Measurements from ENCODE around the gene TTC7B. TPM values are rescaled to one million over a fixed set of nuclear protein-coding genes. Genes with fewer than 3 reads are reported as not detected.
"Not testable (repeated sequence)": the region's sequence is repeated elsewhere in the genome, so short reads cannot be mapped to it uniquely, and the experiment has no call there.

TTC7B gene
- total RNA-seq, 1 donor from 2014 or later = 6.1 TPM

- H3K4me1 Mint-ChIP-seq (ENCODE audit: low read depth) = peaks cover 5% of the 10 kb centered on the region
- H3K9me3 Mint-ChIP-seq = no peaks in the 10 kb centered on the region
- peaks cover 1% of the 10 kb centered on the region for H3K27me3 Mint-ChIP-seq (ENCODE audit: low read depth)
- H3K27ac Mint-ChIP-seq = no peak overlapping the region
- H3K36me3 Mint-ChIP-seq (ENCODE audit: low read depth) = no peaks in the 10 kb centered on the region
- DNase-seq (ENCODE audit: low spot score) = no peak
- intact Hi-C loops (cut with micrococcal nuclease) = no loop called here
- no peak overlapping the region for H3K4me3 Mint-ChIP-seq (ENCODE audit: low read depth)
These were observed 28.1 kb upstream of the TTC7B start for GRCh38 chr14:90844321-90844720.

- Mint-ChIP-seq H3K27me3 (ENCODE audit: low read depth) (peaks cover 1% of the 10 kb centered on the region), H3K4me1 (ENCODE audit: low read depth) (peaks cover 5% of the 10 kb centered on the region), H3K9me3 (no peaks in the 10 kb centered on the region), H3K4me3 (ENCODE audit: low read depth) (no peak overlapping the region), H3K27ac (no peak overlapping the region), H3K36me3 (ENCODE audit: low read depth) (no peaks in the 10 kb centered on the region)
- intact Hi-C loops (cut with micrococcal nuclease) = no loop called here
- DNase-seq (ENCODE audit: low spot score) = no peak
These were observed 26.5 kb upstream of the TTC7B start for GRCh38 chr14:90842726-90843125.

GRCh38 chr14:90840667-90841066, 24.4 kb upstream of the TTC7B start:
- intact Hi-C loops (cut with micrococcal nuclease); H3K27ac Mint-ChIP-seq: not testable (repeated sequence)
- peaks cover 16% of the 10 kb centered on the region for H3K4me1 Mint-ChIP-seq (ENCODE audit: low read depth)

GRCh38 chr14:90839889-90840266, 23.6 kb upstream of the TTC7B start:
- Mint-ChIP-seq H3K4me1 (ENCODE audit: low read depth) (peaks cover 20% of the 10 kb centered on the region), H3K9me3 (no peaks in the 10 kb centered on the region), H3K36me3 (ENCODE audit: low read depth) (no peaks in the 10 kb centered on the region), H3K27me3 (ENCODE audit: low read depth) (peaks cover 6% of the 10 kb centered on the region), H3K4me3 (ENCODE audit: low read depth) (no peak overlapping the region), H3K27ac (no peak overlapping the region)
- no peak for DNase-seq (ENCODE audit: low spot score)
- intact Hi-C loops (cut with micrococcal nuclease) = no loop called here

More at GRCh38 chr14:90840667-90841066, 24.4 kb upstream of the TTC7B start:
- not testable (repeated sequence) for H3K36me3 Mint-ChIP-seq (ENCODE audit: low read depth); DNase-seq (ENCODE audit: low spot score); H3K27me3 Mint-ChIP-seq (ENCODE audit: low read depth); H3K9me3 Mint-ChIP-seq; H3K4me3 Mint-ChIP-seq (ENCODE audit: low read depth)

- Mint-ChIP-seq H3K9me3 (no peaks in the 10 kb centered on the region), H3K4me3 (ENCODE audit: low read depth) (no peak overlapping the region), H3K36me3 (ENCODE audit: low read depth) (no peaks in the 10 kb centered on the region), H3K27ac (no peak overlapping the region), H3K4me1 (ENCODE audit: low read depth) (peaks cover 21% of the 10 kb centered on the region), H3K27me3 (ENCODE audit: low read depth) (peaks cover 7% of the 10 kb centered on the region)
- DNase-seq (ENCODE audit: low spot score) = no peak
- intact Hi-C loops (cut with micrococcal nuclease) = no loop called here
These were observed 23.0 kb upstream of the TTC7B start for GRCh38 chr14:90839024-90839888.

- H3K27ac Mint-ChIP-seq; H3K36me3 Mint-ChIP-seq (ENCODE audit: low read depth); H3K4me3 Mint-ChIP-seq (ENCODE audit: low read depth); intact Hi-C loops (cut with micrococcal nuclease); H3K27me3 Mint-ChIP-seq (ENCODE audit: low read depth); DNase-seq (ENCODE audit: low spot score); H3K9me3 Mint-ChIP-seq: not testable (repeated sequence)
- H3K4me1 Mint-ChIP-seq (ENCODE audit: low read depth) = peaks cover 21% of the 10 kb centered on the region
These were observed 22.3 kb upstream of the TTC7B start for GRCh38 chr14:90838531-90838930.

GRCh38 chr14:90837355-90837754, 21.1 kb upstream of the TTC7B start:
- DNase-seq (ENCODE audit: low spot score) = no peak
- H3K27ac Mint-ChIP-seq = no peak overlapping the region
- H3K9me3 Mint-ChIP-seq = no peaks in the 10 kb centered on the region
- peaks cover 16% of the 10 kb centered on the region for H3K4me1 Mint-ChIP-seq (ENCODE audit: low read depth)
- H3K27me3 Mint-ChIP-seq (ENCODE audit: low read depth) = peaks cover 7% of the 10 kb centered on the region
- no peaks in the 10 kb centered on the region for H3K36me3 Mint-ChIP-seq (ENCODE audit: low read depth)
- intact Hi-C loops (cut with micrococcal nuclease) = no loop called here
- no peak overlapping the region for H3K4me3 Mint-ChIP-seq (ENCODE audit: low read depth)

- Mint-ChIP-seq H3K36me3 (ENCODE audit: low read depth) (no peaks in the 10 kb centered on the region), H3K4me1 (ENCODE audit: low read depth) (peaks cover 16% of the 10 kb centered on the region), H3K27ac (peak overlapping the region; percentile 76), H3K9me3 (no peaks in the 10 kb centered on the region), H3K27me3 (ENCODE audit: low read depth) (peaks cover 7% of the 10 kb centered on the region), H3K4me3 (ENCODE audit: low read depth) (no peak overlapping the region)
- no peak for DNase-seq (ENCODE audit: low spot score)
- intact Hi-C loops (cut with micrococcal nuclease) = no loop called here
These were observed 20.4 kb upstream of the TTC7B start for GRCh38 chr14:90836692-90837063.

GRCh38 chr14:90831821-90832220, 15.6 kb upstream of the TTC7B start:
- no peak overlapping the region for H3K4me3 Mint-ChIP-seq (ENCODE audit: low read depth)
- peaks cover 34% of the 10 kb centered on the region for H3K4me1 Mint-ChIP-seq (ENCODE audit: low read depth)
- peaks cover 3% of the 10 kb centered on the region for H3K27me3 Mint-ChIP-seq (ENCODE audit: low read depth)
- intact Hi-C loops (cut with micrococcal nuclease) = no loop called here
- no peak for DNase-seq (ENCODE audit: low spot score)
- H3K9me3 Mint-ChIP-seq = no peaks in the 10 kb centered on the region
- no peaks in the 10 kb centered on the region for H3K36me3 Mint-ChIP-seq (ENCODE audit: low read depth)
- no peak overlapping the region for H3K27ac Mint-ChIP-seq

GRCh38 chr14:90830931-90831701, 14.9 kb upstream of the TTC7B start:
- Mint-ChIP-seq H3K27ac (no peak overlapping the region), H3K9me3 (no peaks in the 10 kb centered on the region), H3K27me3 (ENCODE audit: low read depth) (peaks cover 3% of the 10 kb centered on the region), H3K4me3 (ENCODE audit: low read depth) (no peak overlapping the region), H3K4me1 (ENCODE audit: low read depth) (peaks cover 29% of the 10 kb centered on the region), H3K36me3 (ENCODE audit: low read depth) (no peaks in the 10 kb centered on the region)
- intact Hi-C loops (cut with micrococcal nuclease) = no loop called here
- no peak for DNase-seq (ENCODE audit: low spot score)

- H3K9me3 Mint-ChIP-seq = peaks cover 6% of the 10 kb centered on the region
- H3K27me3 Mint-ChIP-seq (ENCODE audit: low read depth) = no peaks in the 10 kb centered on the region
- no peak for DNase-seq (ENCODE audit: low spot score)
- no peak overlapping the region for H3K4me3 Mint-ChIP-seq (ENCODE audit: low read depth)
- H3K36me3 Mint-ChIP-seq (ENCODE audit: low read depth) = no peaks in the 10 kb centered on the region
- intact Hi-C loops (cut with micrococcal nuclease) = loop anchor here (2.0 to 5.0 kb wide), 2 partner anchors 71 to 447 kb away; no protein-coding TSS in a partner anchor
- H3K4me1 Mint-ChIP-seq (ENCODE audit: low read depth) = peaks cover 20% of the 10 kb centered on the region
- H3K27ac Mint-ChIP-seq = peak overlapping the region; percentile 42
These were observed 13.4 kb upstream of the TTC7B start for GRCh38 chr14:90829677-90830076.

GRCh38 chr14:90828642-90829487, 12.6 kb upstream of the TTC7B start:
- peaks cover 3% of the 10 kb centered on the region for H3K36me3 Mint-ChIP-seq (ENCODE audit: low read depth)
- intact Hi-C loops (cut with micrococcal nuclease) = loop anchor here (2.0 to 5.0 kb wide), 2 partner anchors 70 to 447 kb away; no protein-coding TSS in a partner anchor
- peak; percentile 40 for DNase-seq (ENCODE audit: low spot score)
- H3K4me3 Mint-ChIP-seq (ENCODE audit: low read depth) = peak overlapping the region; percentile 76
- H3K27ac Mint-ChIP-seq = peak overlapping the region; percentile 92
- no peaks in the 10 kb centered on the region for H3K27me3 Mint-ChIP-seq (ENCODE audit: low read depth)
- peaks cover 20% of the 10 kb centered on the region for H3K4me1 Mint-ChIP-seq (ENCODE audit: low read depth)
- peaks cover 11% of the 10 kb centered on the region for H3K9me3 Mint-ChIP-seq
